Measurements from ENCODE around the gene ABCC2.
"Not testable (repeated sequence)": the region's sequence is repeated elsewhere in the genome, so short reads cannot be mapped to it uniquely, and the experiment has no call there.

ABCC2 gene

DNA sequence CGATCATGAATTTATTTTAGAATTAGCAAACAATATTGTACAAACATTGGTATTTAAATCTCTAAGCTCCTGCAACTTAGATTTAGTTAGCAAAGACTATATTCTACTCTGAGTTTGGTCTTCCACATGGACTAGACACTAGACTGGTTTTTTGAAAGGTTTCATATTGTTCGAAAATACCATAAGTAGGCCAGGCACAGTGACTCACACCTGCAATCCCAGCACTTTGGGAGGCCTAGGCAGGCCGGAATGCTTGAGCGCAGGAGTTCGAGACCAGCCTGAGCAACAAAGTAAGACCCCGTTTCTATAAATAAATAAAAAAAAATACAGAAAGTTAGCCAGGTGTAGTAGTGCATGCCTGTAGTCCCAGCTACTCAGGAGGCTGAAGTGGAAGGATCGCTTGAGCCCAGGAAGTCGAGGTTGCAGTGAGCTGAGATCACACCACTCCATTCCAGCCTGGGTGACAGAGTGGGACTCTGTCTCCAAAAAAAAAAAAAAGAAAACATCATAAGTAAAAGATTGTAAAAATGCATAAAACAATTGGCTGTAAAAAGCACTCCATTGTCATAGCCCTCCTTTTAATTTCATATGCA, 73.1 kb downstream of the ABCC2 start:
- no peak for TF ChIP-seq POLR2AphosphoS5 (IDR thresholded peaks at IDR 0.05; ENCODE audit: low read depth, low read length)
- no peak for TF ChIP-seq POLR2A (IDR thresholded peaks at IDR 0.05; ENCODE audit: low read depth, low read length)
- TF ChIP-seq SPI1 (IDR thresholded peaks at IDR 0.05; ENCODE audit: low read depth, low read length): no peak
- no peak for TF ChIP-seq POU2F2 (IDR thresholded peaks at IDR 0.05; ENCODE audit: low read depth, low read length)
- TF ChIP-seq TAF1 (IDR thresholded peaks at IDR 0.05; ENCODE audit: low read depth, low read length): no peak
- no peak for TF ChIP-seq PAX5 (IDR thresholded peaks at IDR 0.05; ENCODE audit: insufficient read depth, low read length, severe bottlenecking)
- DNase-seq (ENCODE audit: insufficient read length, low spot score) (no peak), FAIRE-seq (no peak)

DNA sequence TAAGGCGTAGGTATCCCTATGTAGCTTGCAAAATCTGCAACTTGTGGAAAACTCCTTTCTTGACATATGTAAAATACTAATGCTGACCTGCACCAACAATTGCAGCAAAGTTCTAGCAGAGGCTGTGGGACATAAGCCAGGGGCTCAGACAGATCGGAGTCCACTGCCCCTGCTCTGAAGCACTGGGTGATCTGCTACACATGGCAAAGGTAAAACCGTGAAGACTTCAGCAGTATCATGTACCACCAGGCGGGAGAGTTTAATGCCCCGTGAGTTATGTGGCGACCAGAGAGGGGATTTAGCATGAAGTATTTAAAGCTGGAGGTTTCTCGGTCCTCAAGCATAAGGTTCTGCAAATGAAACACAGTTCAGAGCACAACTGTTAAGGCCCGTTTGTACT, 76.4 kb downstream of the ABCC2 start:
- TF ChIP-seq POU2F2 (IDR thresholded peaks at IDR 0.05; ENCODE audit: low read depth, low read length) (no peak), PAX5 (IDR thresholded peaks at IDR 0.05; ENCODE audit: insufficient read depth, low read length, severe bottlenecking) (no peak), POLR2A (IDR thresholded peaks at IDR 0.05; ENCODE audit: low read depth, low read length) (no peak), TAF1 (IDR thresholded peaks at IDR 0.05; ENCODE audit: low read depth, low read length) (no peak), SPI1 (IDR thresholded peaks at IDR 0.05; ENCODE audit: low read depth, low read length) (no peak), POLR2AphosphoS5 (IDR thresholded peaks at IDR 0.05; ENCODE audit: low read depth, low read length) (no peak)
- DNase-seq (ENCODE audit: insufficient read length, low spot score) (no peak), FAIRE-seq (no peak)

DNA sequence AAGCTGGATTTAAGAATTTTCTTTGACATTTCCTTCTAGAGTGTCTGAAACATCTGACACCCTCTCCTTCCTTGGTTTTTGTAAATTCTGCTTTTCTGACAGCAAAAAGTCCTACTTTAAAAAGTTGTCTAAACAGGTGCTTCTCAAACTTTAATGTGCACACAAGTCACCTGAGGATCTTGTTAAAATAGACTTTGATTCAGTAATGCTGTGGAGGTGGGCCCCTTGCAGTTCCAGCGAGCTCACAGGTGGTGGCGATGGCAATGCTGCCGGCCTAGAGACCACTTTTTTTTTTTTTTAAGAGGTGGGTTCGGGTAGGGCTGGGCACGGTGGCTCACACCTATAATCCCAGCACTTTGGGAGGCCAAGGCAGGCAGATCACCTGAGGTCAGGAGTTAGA, 77.1 kb downstream of the ABCC2 start:
- FAIRE-seq: no peak
- TF ChIP-seq POLR2A (IDR thresholded peaks at IDR 0.05; ENCODE audit: low read depth, low read length) (no peak), POU2F2 (IDR thresholded peaks at IDR 0.05; ENCODE audit: low read depth, low read length) (no peak), TAF1 (IDR thresholded peaks at IDR 0.05; ENCODE audit: low read depth, low read length) (no peak), POLR2AphosphoS5 (IDR thresholded peaks at IDR 0.05; ENCODE audit: low read depth, low read length) (no peak), PAX5 (IDR thresholded peaks at IDR 0.05; ENCODE audit: insufficient read depth, low read length, severe bottlenecking) (no peak), SPI1 (IDR thresholded peaks at IDR 0.05; ENCODE audit: low read depth, low read length) (no peak)
- DNase-seq (ENCODE audit: insufficient read length, low spot score): no peak

GRCh38 chr10:99860466-99860865, 78.0 kb downstream of the ABCC2 start:
- TF ChIP-seq TAF1 (IDR thresholded peaks at IDR 0.05; ENCODE audit: low read depth, low read length) (no peak), SPI1 (IDR thresholded peaks at IDR 0.05; ENCODE audit: low read depth, low read length) (no peak), PAX5 (IDR thresholded peaks at IDR 0.05; ENCODE audit: insufficient read depth, low read length, severe bottlenecking) (no peak), POLR2A (IDR thresholded peaks at IDR 0.05; ENCODE audit: low read depth, low read length) (no peak), POU2F2 (IDR thresholded peaks at IDR 0.05; ENCODE audit: low read depth, low read length) (no peak), POLR2AphosphoS5 (IDR thresholded peaks at IDR 0.05; ENCODE audit: low read depth, low read length) (no peak)
- FAIRE-seq: no peak

GRCh38 chr10:99863535-99864240, 81.2 kb downstream of the ABCC2 start:
- not testable (repeated sequence) for FAIRE-seq; DNase-seq (ENCODE audit: insufficient read length, low spot score)

More at GRCh38 chr10:99860466-99860865, 78.0 kb downstream of the ABCC2 start:
- no peak for DNase-seq (ENCODE audit: insufficient read length, low spot score)

DNA sequence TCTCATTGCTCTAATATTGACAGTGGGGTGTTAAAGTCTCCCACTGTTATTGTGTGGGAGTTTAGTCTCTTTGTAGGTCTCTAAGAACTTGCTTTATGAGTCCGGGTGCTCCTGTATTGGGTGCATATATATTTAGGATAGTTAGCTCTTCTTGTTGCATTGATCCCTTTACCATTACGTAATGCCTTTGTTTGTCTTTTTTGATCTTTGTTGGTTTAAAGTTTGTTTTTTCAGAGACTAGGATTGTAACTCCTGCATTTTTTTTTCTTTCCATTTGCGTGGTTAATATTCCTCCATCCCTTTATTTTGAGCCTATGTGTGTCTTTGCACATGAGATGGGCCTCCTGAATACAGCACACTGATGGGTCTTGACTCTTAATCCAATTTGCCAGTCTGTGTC, 84.8 kb downstream of the ABCC2 start:
- not testable (repeated sequence) for FAIRE-seq; DNase-seq (ENCODE audit: insufficient read length, low spot score)

DNA sequence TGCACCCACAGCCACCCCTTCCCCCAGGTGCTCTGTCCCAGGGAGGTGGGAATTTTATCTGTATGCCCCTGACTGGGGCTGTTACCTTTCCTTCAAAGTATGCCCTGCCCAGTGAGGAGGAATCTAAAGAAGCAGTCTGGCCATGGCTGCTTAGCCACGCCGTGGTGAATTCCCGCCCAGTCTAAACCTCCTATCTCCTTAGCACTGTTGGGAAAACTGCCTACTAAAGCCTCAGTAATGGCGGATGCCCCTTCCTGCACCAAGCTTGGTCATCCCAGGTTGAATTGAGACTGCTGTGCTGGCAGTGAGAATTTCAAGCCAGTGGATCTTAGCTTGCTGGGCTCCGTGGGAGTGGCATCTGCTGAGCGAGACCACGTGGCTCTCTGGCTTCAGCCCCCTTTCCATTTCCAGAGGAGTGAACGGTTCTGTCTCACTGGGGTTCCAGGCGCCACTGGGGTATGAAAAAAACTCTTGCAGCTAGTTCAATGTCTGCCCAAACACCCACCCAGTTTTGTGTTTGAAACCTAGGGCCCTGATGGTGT, 87.2 kb downstream of the ABCC2 start:
- no peak for TF ChIP-seq SPI1 (IDR thresholded peaks at IDR 0.05; ENCODE audit: low read depth, low read length)
- TF ChIP-seq POLR2AphosphoS5 (IDR thresholded peaks at IDR 0.05; ENCODE audit: low read depth, low read length): no peak
- TF ChIP-seq POLR2A (IDR thresholded peaks at IDR 0.05; ENCODE audit: low read depth, low read length): no peak
- no peak for TF ChIP-seq PAX5 (IDR thresholded peaks at IDR 0.05; ENCODE audit: insufficient read depth, low read length, severe bottlenecking)
- no peak for TF ChIP-seq POU2F2 (IDR thresholded peaks at IDR 0.05; ENCODE audit: low read depth, low read length)
- FAIRE-seq (no peak), DNase-seq (ENCODE audit: insufficient read length, low spot score) (no peak)

GRCh38 chr10:99870123-99870730, 87.8 kb downstream of the ABCC2 start:
- TF ChIP-seq POU2F2 (IDR thresholded peaks at IDR 0.05; ENCODE audit: low read depth, low read length): no peak
- FAIRE-seq (no peak), DNase-seq (ENCODE audit: insufficient read length, low spot score) (no peak)

DNA sequence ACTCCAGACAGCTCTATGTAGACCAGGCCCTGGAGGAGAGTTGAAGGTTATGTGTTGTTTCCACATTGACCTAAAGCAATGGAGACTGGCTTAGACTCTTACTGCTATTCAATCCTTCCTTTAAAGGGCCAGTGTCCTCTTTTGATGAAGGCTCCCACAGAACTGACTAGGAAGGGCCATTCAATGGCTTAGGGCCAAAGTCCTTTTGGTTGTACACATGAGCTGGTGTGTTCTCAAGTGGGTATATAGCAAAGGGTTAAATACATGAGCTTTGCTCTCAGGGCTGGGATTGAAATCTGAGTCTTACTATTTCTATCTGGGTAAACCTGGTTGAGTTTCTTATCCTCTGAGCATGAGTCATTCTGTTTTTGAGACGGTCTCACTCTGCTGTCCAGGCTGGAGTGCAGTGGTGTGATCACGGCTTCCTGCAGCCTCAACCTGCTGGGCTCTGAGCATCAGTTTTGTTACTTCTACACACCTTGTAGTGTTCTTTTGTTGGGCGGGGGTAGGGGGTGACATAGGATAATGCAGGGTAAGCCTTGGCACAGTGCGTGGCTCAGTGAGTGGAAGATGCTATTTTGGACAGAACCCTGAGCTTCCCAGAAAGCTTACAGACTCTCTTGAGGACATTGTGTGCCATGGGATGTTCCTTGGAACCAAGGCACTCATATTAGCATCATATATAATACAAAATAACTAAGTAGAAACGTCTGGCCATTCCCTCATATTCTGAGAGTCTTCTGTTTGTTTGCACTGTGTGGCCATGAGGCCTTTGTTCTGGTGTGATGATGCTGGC, 90.1 kb downstream of the ABCC2 start:
- DNase-seq (ENCODE audit: insufficient read length, low spot score) (no peak), FAIRE-seq (no peak)
- no peak for TF ChIP-seq POU2F2 (IDR thresholded peaks at IDR 0.05; ENCODE audit: low read depth, low read length)
- no peak for TF ChIP-seq SPI1 (IDR thresholded peaks at IDR 0.05; ENCODE audit: low read depth, low read length)
- no peak for TF ChIP-seq TAF1 (IDR thresholded peaks at IDR 0.05; ENCODE audit: low read depth, low read length)
- TF ChIP-seq PAX5 (IDR thresholded peaks at IDR 0.05; ENCODE audit: insufficient read depth, low read length, severe bottlenecking): no peak

DNA sequence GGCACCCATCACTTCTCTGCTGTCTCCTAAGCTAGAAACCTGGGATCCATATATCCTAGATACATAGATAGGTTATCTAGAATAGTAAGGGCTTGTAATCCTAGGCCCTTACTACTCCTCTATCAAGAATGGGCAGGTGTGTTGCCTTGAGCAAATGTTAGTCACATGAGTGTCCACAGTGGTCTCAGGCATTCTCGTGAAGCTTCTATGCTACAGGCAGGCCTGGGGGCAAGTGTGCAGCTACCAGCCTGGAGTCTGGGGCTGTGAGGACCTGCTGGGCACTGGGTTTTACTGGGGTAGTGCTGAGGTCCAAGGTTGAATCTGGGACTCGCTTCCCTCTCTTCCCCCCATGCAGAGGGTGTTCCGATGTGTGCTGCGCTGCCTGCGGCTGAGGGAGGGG, 91.4 kb downstream of the ABCC2 start:
- FAIRE-seq (no peak), DNase-seq (ENCODE audit: insufficient read length, low spot score) (no peak)
- TF ChIP-seq POLR2A (IDR thresholded peaks at IDR 0.05; ENCODE audit: low read depth, low read length): no peak; the same call in none of the 2 replicates
- TF ChIP-seq SPI1 (IDR thresholded peaks at IDR 0.05; ENCODE audit: low read depth, low read length): no peak
- TF ChIP-seq PAX5 (IDR thresholded peaks at IDR 0.05; ENCODE audit: insufficient read depth, low read length, severe bottlenecking): no peak
- TF ChIP-seq TAF1 (IDR thresholded peaks at IDR 0.05; ENCODE audit: low read depth, low read length): no peak
- TF ChIP-seq POU2F2 (IDR thresholded peaks at IDR 0.05; ENCODE audit: low read depth, low read length): no peak
- no peak for TF ChIP-seq POLR2AphosphoS5 (IDR thresholded peaks at IDR 0.05; ENCODE audit: low read depth, low read length)

Data from GM12891 (cell line).